Measurements from ENCODE around the gene RNGTT. TPM values are rescaled to one million over a fixed set of nuclear protein-coding genes. Genes with fewer than 3 reads are reported as not detected.

The RNGTT gene
- total RNA-seq, 6 experiments from 2014 or later, result 16.0 to 17.4 (median 16.8) TPM

DNA sequence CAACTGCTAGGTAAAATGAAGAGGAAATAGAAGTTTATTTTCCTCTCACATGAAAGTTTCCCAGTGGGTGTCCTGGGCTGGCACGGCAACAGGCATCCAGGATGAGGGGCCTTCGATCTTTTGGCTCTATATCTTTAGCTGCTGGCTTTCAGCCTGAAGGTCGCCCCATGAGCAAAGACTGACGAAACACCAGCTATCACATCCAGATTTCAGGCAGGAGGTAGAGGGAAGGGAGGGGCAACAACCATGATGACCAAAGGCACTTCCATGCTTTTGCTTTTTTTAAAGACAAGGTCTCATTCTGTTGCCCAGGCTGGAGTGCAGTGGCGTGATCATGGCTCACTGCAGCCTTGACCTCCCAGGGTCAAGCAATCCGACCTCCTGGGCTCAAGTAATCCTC, 387.9 kb downstream of the RNGTT start:
- no peak for DNase-seq
- H3K4me1 Mint-ChIP-seq (ENCODE audit: low read depth), result no peaks in the 10 kb centered on the region
- H3K27me3 Mint-ChIP-seq (ENCODE audit: insufficient read depth), result no peaks in the 10 kb centered on the region; the same call in none of the 2 replicates
- TF ChIP-seq, protein P1, sequence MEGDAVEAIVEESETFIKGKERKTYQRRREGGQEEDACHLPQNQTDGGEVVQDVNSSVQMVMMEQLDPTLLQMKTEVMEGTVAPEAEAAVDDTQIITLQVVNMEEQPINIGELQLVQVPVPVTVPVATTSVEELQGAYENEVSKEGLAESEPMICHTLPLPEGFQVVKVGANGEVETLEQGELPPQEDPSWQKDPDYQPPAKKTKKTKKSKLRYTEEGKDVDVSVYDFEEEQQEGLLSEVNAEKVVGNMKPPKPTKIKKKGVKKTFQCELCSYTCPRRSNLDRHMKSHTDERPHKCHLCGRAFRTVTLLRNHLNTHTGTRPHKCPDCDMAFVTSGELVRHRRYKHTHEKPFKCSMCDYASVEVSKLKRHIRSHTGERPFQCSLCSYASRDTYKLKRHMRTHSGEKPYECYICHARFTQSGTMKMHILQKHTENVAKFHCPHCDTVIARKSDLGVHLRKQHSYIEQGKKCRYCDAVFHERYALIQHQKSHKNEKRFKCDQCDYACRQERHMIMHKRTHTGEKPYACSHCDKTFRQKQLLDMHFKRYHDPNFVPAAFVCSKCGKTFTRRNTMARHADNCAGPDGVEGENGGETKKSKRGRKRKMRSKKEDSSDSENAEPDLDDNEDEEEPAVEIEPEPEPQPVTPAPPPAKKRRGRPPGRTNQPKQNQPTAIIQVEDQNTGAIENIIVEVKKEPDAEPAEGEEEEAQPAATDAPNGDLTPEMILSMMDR (IDR thresholded peaks at IDR 0.05), result no peak
- H3K4me3 Mint-ChIP-seq, result no peak overlapping the region
- no peak overlapping the region for H3K27ac Mint-ChIP-seq
- no peaks in the 10 kb centered on the region for H3K9me3 Mint-ChIP-seq
- H3K36me3 Mint-ChIP-seq (ENCODE audit: low read depth), result no peaks in the 10 kb centered on the region

DNA sequence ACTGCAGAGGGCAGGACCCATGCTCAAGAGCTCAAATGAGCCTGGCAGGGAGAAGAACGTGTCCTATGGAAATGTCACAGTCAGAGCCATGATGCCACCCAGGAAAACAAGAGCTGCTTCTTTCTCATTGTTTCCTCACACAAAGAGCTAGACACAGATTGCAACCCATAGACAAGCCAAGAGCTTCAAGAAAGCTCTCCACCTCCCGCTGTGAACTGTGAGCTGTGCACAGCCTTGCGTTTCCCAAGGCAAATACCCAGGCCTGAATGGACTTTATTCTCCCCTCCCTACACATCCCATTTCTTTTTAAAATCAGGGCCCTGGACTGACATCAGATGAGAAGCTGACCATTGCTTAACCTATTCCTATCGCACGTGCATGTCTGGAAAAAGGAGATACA, 388.8 kb downstream of the RNGTT start:
- no peaks in the 10 kb centered on the region; the same call in none of the 2 replicates for H3K27me3 Mint-ChIP-seq (ENCODE audit: insufficient read depth)
- H3K9me3 Mint-ChIP-seq, result no peaks in the 10 kb centered on the region
- H3K4me1 Mint-ChIP-seq (ENCODE audit: low read depth), result no peaks in the 10 kb centered on the region
- no peak for DNase-seq
- no peak overlapping the region for H3K27ac Mint-ChIP-seq
- no peaks in the 10 kb centered on the region for H3K36me3 Mint-ChIP-seq (ENCODE audit: low read depth)
- TF ChIP-seq, protein P1 (IDR thresholded peaks at IDR 0.05), result no peak
- H3K4me3 Mint-ChIP-seq, result no peak overlapping the region

GRCh38 chr6:88574031-88574430, 389.4 kb downstream of the RNGTT start:
- H3K4me3 Mint-ChIP-seq, result no peak overlapping the region
- no peaks in the 10 kb centered on the region for H3K36me3 Mint-ChIP-seq (ENCODE audit: low read depth)
- H3K27ac Mint-ChIP-seq, result no peak overlapping the region

DNA sequence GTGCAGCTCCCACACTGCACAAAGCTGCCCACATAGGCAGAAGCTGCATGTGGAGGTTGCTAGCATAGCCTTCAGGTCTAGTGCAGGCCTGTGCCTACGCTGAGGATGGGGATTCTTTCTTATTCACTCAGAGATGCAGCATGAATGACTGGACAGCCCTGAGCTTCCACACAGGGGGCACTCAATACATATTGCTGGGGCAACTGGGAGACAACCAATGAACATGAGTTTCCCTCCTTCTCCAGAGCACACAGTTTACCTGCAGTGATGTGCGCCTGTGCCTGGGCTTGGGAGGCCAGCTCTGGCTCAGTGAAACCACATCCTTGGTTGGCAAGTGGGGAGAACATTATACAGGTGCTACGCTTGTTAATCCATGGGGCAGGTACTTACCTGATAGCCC, 389.9 kb downstream of the RNGTT start:
- no peak for DNase-seq
- no peak overlapping the region for H3K27ac Mint-ChIP-seq
- TF ChIP-seq, protein P1 (IDR thresholded peaks at IDR 0.05), result no peak
- peaks cover 4% of the 10 kb centered on the region; the same call in 1 of the 2 replicates for H3K9me3 Mint-ChIP-seq
- no peaks in the 10 kb centered on the region for H3K4me1 Mint-ChIP-seq (ENCODE audit: low read depth)
- H3K4me3 Mint-ChIP-seq, result no peak overlapping the region
- no peaks in the 10 kb centered on the region for H3K36me3 Mint-ChIP-seq (ENCODE audit: low read depth)
- no peaks in the 10 kb centered on the region; the same call in 1 of the 2 replicates for H3K27me3 Mint-ChIP-seq (ENCODE audit: insufficient read depth)

More at GRCh38 chr6:88574031-88574430, 389.4 kb downstream of the RNGTT start:
- peaks cover 2% of the 10 kb centered on the region; the same call in 1 of the 2 replicates for H3K9me3 Mint-ChIP-seq
- TF ChIP-seq, protein P1 (IDR thresholded peaks at IDR 0.05), result no peak
- H3K4me1 Mint-ChIP-seq (ENCODE audit: low read depth), result no peaks in the 10 kb centered on the region
- no peak for DNase-seq
- no peaks in the 10 kb centered on the region; the same call in 1 of the 2 replicates for H3K27me3 Mint-ChIP-seq (ENCODE audit: insufficient read depth)

DNA sequence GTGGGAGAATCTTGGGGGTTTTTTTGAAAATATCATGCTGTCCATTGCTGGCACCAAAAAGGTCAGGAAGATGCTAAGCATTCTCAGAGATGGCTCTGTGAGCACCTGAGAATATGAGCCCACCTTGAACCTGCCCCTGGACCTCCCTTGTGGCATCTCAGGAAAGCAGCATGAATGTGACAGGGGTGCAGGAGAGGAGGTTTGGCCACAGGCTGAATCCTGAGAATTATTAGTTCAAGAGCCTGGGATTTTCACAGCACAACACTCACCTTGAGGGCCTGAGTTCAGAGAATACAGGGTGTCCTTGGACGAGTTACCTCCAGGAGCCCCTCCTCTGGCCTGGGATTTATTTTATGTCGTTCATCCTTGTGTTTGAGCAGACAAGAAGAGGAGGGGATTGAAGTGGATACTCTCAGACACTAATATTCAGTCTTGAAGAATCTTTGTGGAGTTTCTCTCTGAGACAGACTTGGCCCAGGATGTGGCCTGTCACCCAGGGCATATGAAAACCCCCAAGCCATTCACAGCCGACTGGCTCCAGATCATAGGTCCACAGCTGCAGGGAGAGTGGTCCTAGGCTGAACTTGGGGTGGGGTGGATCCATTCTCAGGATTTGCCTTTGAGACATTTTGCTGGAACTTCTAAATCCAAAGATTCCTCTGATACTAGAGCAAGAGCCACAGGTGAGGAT, 390.8 kb downstream of the RNGTT start:
- no peak for DNase-seq
- TF ChIP-seq, protein P1 (IDR thresholded peaks at IDR 0.05), result no peak
- peaks cover 5% of the 10 kb centered on the region; the same call in 1 of the 2 replicates for H3K9me3 Mint-ChIP-seq
- peaks cover 2% of the 10 kb centered on the region; the same call in 1 of the 2 replicates for H3K27me3 Mint-ChIP-seq (ENCODE audit: insufficient read depth)
- no peaks in the 10 kb centered on the region for H3K36me3 Mint-ChIP-seq (ENCODE audit: low read depth)
- no peak overlapping the region for H3K27ac Mint-ChIP-seq
- no peaks in the 10 kb centered on the region for H3K4me1 Mint-ChIP-seq (ENCODE audit: low read depth)
- no peak overlapping the region for H3K4me3 Mint-ChIP-seq

Measured in HFFc6 (cell line).